Stimulated activated naive CD4-positive, alpha-beta T cell (primary cell): Measurements from ENCODE around the gene TRIM22.
"Not testable (repeated sequence)": the region's sequence is repeated elsewhere in the genome, so short reads cannot be mapped to it uniquely, and the experiment has no call there.

ENCODE experiments used
- DNase-seq, 6 experiments: peaks; one replicate each; lab custom pipeline; 2025; lab: John Stamatoyannopoulos, UW

TRIM22 gene, protein sequence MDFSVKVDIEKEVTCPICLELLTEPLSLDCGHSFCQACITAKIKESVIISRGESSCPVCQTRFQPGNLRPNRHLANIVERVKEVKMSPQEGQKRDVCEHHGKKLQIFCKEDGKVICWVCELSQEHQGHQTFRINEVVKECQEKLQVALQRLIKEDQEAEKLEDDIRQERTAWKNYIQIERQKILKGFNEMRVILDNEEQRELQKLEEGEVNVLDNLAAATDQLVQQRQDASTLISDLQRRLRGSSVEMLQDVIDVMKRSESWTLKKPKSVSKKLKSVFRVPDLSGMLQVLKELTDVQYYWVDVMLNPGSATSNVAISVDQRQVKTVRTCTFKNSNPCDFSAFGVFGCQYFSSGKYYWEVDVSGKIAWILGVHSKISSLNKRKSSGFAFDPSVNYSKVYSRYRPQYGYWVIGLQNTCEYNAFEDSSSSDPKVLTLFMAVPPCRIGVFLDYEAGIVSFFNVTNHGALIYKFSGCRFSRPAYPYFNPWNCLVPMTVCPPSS

DNA sequence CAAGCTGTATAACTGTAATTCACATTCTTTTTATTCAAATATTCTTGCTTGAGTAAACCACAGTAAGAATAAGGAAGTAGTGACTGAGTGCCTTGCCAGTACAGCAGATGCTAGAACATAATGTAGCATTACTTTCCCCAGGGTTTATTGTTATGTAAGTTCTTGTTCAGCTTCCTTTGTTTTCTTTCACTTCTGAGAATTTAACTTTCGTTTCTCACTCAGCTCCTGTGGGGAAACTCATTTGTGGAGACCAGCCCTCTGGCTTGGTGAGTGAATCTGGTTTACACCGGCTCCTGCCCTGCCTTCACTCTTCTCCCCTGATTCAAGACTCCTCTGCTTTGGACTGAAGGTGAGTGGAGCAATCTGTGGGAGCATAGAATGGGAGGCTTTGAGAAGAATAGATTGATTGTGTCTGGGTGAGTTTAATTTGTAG is at the start of gene TRIM22:
TRIM22 (plus strand) TSS at position 240 of the 433 bp plus-strand sequence. CDS start 6,443 bp downstream, outside the sequence.
- peak; percentile 15 to 74 (median 57) for DNase-seq

DNA sequence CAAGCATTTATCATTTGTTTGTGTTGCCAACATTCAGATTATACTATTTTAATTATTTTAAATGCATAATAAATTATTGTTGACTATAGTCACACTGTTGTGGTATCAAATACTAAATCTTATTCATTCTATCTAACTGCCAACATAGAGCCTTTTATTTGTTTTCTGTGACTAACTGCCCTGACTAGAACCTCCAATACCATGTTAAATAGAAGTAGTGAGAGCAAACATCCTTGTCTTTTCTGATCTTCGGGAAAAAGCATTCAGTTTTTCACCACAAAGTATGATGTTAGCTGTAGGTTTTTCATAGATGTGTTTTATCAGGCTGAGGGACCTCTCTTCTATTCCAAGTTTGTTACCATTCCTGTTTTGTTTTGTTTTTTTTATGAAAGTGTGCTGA is 49.6 kb upstream of the TRIM22 start:
- DNase-seq, result no peak

DNA sequence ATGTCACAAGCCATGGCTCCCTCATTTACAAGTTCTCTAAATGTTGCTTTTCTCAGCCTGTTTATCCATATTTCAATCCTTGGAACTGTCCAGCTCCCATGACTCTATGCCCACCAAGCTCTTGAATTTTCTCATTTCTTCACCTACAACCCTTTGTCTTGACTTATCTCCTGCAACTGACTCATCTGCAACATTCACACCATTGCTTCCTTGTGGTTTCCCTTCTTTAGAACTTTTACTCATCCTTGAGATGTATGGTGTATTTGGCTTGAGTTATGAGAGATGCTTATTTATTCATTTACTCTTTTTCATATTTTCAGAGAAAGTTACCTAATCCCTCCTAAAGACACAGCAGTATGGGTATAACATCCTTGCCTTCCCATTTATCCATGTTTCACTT is 46.0 kb upstream of the TRIM22 start:
- DNase-seq, result no peak

DNA sequence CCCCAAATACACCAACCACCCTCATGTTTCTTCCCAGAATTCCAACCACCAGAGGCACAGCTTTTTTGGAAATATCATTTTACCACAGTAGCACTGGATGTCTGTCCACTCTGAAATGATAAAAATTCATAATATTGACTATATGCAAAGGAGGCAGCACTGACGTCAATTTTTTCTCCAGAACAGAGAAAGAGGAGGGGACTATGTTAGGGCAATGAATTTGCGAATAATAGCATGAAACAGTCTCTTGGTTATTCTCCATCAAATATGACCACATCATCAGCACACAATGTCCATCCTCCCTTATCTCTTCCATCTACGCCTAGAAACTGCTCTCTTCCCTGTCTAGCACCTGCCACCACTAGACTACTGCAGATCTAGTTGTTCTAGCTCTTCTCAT is 43.5 kb upstream of the TRIM22 start:
- no peak for DNase-seq

GRCh38 chr11:5655474-5655873 is 34.1 kb upstream of the TRIM22 start:
- no peak for DNase-seq

GRCh38 chr11:5656956-5657355 is 32.6 kb upstream of the TRIM22 start:
- DNase-seq, result not testable (repeated sequence)

- DNase-seq, result no peak
Measured at GRCh38 chr11:5658318-5658717, 31.3 kb upstream of the TRIM22 start.

DNA sequence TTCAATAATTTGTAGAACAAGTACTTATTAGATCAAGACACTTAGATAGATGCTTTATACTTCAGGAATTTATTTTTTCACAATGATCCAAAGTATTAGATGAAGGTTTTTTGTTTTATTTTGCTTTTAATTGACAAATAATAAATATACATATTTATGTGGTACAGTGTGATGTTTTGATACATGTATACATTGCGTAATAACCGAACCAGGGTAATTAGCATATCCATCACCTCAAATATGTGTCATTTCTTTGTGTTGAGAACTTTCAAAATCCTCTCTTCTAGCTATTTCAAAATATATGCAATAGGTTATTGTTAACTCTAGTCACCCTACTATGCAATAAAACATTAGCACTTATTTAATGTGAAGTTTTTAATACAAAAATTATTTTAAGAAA is 26.1 kb upstream of the TRIM22 start:
- DNase-seq, result no peak

DNA sequence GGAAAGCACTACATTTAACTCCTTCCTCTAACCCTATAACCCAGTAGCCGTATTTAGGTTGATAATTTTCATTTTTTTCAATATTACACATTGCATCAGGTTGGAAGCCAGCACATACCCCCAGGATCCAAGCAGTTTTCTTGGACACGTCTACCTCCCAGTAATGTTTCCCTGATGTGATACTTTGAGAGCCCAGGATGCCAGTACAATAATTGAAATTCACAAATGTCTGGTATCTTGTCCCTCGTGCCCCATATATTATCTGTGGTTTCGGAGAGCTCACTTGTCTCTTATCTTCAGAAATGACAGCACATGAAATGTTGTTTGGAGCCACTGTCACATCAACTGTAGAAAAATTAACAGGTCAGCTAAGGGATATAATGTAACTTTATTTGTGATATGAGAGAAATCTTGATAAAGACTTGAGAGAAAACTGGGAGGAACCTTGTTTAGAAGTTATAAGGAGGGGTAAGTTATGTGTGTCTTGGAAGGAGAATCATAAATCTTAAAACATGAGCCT is 24.5 kb upstream of the TRIM22 start:
- no peak for DNase-seq

GRCh38 chr11:5665746-5666401 is 23.7 kb upstream of the TRIM22 start:
- DNase-seq, result no peak

- no peak for DNase-seq
Measured at GRCh38 chr11:5666402-5666793, 23.2 kb upstream of the TRIM22 start.

DNA sequence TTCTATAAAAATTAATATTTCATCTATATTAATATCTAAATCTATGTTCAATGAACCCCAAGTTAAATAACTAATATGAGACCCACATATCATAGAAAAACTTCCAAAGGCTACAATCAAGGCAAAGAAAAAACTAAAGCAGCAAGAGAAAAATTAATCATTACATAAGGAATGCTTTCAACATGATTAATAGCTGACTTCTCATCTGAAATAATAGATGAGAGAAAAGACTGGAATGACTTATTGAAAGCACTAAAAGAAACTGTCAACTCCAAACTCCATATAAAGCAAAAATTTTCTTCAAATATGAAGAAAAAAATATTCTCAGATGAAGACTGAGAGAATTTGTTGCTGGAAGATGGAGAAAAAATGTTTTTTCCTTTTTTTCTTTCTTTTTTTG is 17.8 kb upstream of the TRIM22 start:
- DNase-seq, result no peak

DNA sequence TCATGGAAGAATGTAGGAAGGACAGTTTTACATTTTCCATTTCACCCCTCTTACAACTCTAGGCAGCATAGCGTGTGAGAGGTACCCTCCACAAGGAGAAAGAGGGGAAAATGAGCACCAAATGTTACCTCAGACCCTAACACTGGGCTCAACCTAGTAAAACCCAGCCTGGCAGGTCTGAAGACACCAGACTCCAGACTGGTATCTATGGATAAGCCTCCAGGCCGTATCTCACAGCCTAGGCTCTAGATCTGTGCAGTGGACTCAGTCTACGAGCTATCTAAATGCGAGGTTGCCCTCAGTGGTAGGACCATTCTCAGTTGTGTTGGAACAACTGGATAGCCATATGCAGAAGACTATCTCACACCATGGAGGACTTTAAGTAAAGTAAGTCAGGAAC is 15.2 kb upstream of the TRIM22 start:
- no peak for DNase-seq

GRCh38 chr11:5679811-5680210 is 9.8 kb upstream of the TRIM22 start:
- no peak for DNase-seq

DNA sequence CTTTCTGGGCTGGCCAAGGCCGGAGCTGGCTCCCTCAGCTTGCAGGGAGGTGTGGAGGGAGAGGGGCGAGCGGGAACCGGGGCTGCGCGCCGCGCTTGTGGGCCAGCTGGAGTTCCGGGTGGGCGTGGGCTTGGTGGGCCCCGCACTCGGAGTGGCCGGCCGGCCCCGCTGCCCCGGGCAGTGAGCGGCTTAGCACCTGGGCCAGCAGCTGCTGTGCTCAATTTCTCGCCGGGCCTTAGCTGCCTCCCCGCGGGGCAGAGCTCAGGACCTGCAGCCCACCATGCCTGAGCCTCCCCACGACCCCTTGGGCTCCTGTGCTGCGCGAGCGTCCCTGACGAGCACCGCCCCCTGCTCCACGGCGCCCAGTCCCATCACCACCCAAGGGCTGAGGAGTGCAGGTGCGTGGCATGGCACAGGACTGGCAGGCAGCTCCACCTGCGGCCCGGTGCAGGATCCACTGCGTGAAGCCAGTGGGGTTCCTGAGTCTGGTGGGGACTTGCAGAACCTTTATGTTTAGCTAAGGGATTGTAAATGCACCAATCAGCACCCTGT is 6.6 kb upstream of the TRIM22 start:
- not testable (repeated sequence) for DNase-seq

DNA sequence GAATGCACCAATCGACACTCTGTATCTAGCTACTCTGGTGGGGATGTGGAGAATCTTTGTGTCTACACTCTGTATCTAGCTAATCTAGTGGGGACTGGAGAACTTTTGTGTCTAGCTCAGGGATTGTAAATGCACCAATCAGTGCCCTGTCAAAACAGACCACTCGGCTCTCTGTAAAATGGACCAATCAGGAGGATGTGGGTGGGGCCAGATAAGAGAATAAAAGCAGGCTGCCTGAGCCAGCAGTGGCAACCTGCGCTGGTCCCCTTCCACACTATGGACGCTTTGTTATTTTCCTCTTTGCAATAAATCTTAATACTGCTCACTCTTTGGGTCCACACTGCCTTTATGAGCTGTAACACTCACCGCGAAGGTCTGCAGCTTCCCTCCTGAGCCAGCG is 6.0 kb upstream of the TRIM22 start:
- DNase-seq, result peak; percentile 5 to 33 (median 20)

DNA sequence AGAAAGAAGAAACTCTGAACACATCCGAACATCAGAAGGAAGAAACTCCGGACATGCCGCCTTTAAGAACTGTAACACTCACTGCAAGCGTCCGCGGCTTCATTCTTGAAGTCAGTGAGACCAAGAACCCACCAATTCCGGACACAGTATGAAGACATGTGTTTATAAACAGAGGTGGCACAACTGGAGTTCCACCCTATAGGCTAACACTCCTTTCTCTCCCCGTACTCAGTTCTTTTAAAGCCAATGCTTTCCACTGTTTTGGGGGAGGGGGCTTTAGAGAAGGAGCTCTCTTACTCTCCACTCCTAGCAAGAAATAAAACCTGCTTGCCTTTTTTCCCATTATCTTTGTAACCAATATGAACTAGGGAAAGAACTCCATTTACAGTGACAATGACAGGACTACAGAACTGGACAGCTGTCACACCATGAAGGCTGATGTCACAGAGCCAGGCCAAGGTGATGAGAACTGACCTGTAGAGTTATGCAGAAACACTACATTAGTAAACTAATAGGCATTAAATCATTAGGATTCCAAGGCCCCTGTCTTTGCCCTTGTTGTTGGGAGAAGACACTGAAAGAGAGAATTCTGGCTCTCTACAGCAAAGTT is 5.4 kb upstream of the TRIM22 start:
- DNase-seq, result no peak

- DNase-seq, result peak; percentile 69 to 89 (median 77)
Measured at GRCh38 chr11:5684646-5685362, 4.8 kb upstream of the TRIM22 start, which contains the start of gene TRIM5. Gene TRIM5 (minus strand): TSS chr11:5685074. CDS start chr11:5680177, 4,897 bp downstream.

GRCh38 chr11:5686426-5686825 is 3.2 kb upstream of the TRIM22 start:
- no peak for DNase-seq

DNA sequence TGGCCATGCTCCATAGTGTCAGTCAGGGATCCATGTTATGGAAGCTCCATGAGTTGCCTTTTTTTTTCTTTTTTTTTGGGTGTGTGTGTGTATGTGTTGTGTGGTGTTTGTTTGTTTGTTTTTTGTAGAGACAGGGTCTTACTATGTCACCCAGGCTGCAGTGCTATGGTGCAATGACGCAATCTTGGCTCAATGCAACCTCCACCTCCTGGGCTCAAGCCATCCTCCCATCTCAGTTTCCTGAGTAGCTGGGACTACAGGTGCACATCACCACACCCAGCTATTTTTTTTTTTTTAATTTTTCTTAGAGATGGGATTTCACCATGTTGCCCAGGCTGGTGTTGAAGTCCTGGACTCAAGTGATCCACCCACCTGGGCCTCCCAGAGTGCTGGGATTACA is 1.1 kb upstream of the TRIM22 start:
- no peak for DNase-seq

GRCh38 chr11:5690216-5690615 is 626 bp downstream of the TRIM22 start:
- no peak for DNase-seq
